Measurements from ENCODE around the gene BICD1. TPM values are rescaled to one million over a fixed set of nuclear protein-coding genes. Genes with fewer than 3 reads are reported as not detected.

Gene BICD1
- total and polyA plus RNA-seq, 4 experiments from 2014 or later = 3.7 to 20.3 (median 12.4) TPM

GRCh38 chr12:32124637-32125036 lies 18.0 kb downstream of the BICD1 start:
- CTCF ChIA-PET (ENCODE audit: partially characterized antibody) = interaction anchor here (1.6 kb wide), 1 partner anchor 10 kb away, joined by 4 read pairs; no protein-coding TSS in a partner anchor
- Histone ChIP-seq H3K4me1 (ENCODE audit: insufficient read depth, low read length) (no peaks in the 10 kb centered on the region), H3K27ac (ENCODE audit: low read depth, low read length) (no peak overlapping the region), H3K9me3 (ENCODE audit: control insufficient read depth in 1 of 2, low read length in 2 of 2) (no peaks in the 10 kb centered on the region), H3K36me3 (ENCODE audit: insufficient read depth, low read length) (no peaks in the 10 kb centered on the region), H3K4me3 (ENCODE audit: low read length in 2 of 2) (no peak overlapping the region), H3K27me3 (ENCODE audit: insufficient read depth, low read length) (no peaks in the 10 kb centered on the region)
- Mint-ChIP-seq H3K36me3 (peaks cover 2 to 8% of the 10 kb centered on the region in 2 donors), H3K4me3 (no peak overlapping the region), H3K4me1 (peaks cover 0 to 10% (median 7%) of the 10 kb centered on the region in 4 donors), H3K9me3 (no peaks in the 10 kb centered on the region), H3K27me3 (no peaks in the 10 kb centered on the region), H3K27ac (peak overlapping the region in 2 of 7 donors; percentile 4 to 5)
- POLR2A ChIA-PET (ENCODE audit: partially characterized antibody) = no interaction called here
- intact Hi-C loops (cut with micrococcal nuclease) = no loop called here
- DNase-seq = no peak

GRCh38 chr12:32125455-32126084 lies 18.9 kb downstream of the BICD1 start:
- Mint-ChIP-seq H3K9me3 (no peaks in the 10 kb centered on the region), H3K4me1 (peaks cover 0 to 9% (median 3%) of the 10 kb centered on the region in 4 donors), H3K27ac (peak overlapping the region in 1 of 7 donors; percentile 31), H3K27me3 (no peaks in the 10 kb centered on the region), H3K36me3 (peaks cover 2 to 6% of the 10 kb centered on the region in 2 donors), H3K4me3 (no peak overlapping the region)
- POLR2A ChIA-PET (ENCODE audit: partially characterized antibody) = interaction anchor here (0.9 kb wide), 1 partner anchor 9 kb away, joined by 3 read pairs; no protein-coding TSS in a partner anchor
- CTCF ChIA-PET (ENCODE audit: partially characterized antibody) = interaction anchor here (1.6 kb wide), 1 partner anchor 10 kb away, joined by 4 read pairs; no protein-coding TSS in a partner anchor
- Histone ChIP-seq H3K9me3 (ENCODE audit: control insufficient read depth in 1 of 2, low read length in 2 of 2) (no peaks in the 10 kb centered on the region), H3K27ac (ENCODE audit: low read depth, low read length) (no peak overlapping the region), H3K27me3 (ENCODE audit: insufficient read depth, low read length) (no peaks in the 10 kb centered on the region), H3K4me3 (ENCODE audit: low read length in 2 of 2) (no peak overlapping the region), H3K36me3 (ENCODE audit: insufficient read depth, low read length) (no peaks in the 10 kb centered on the region), H3K4me1 (ENCODE audit: insufficient read depth, low read length) (no peaks in the 10 kb centered on the region)
- intact Hi-C loops (cut with micrococcal nuclease) = no loop called here
- DNase-seq = no peak

- POLR2A ChIA-PET (ENCODE audit: partially characterized antibody) = no interaction called here
- H3K27me3 ChIP-seq (ENCODE audit: insufficient read depth, low read length) = no peaks in the 10 kb centered on the region
- Mint-ChIP-seq H3K36me3 (peaks cover 2 to 5% of the 10 kb centered on the region in 2 donors), H3K9me3 (no peaks in the 10 kb centered on the region), H3K27me3 (no peaks in the 10 kb centered on the region), H3K27ac (peak overlapping the region in 1 of 7 donors; percentile 5), H3K4me1 (peaks cover 0 to 10% (median 3%) of the 10 kb centered on the region in 4 donors), H3K4me3 (no peak overlapping the region)
- H3K36me3 ChIP-seq (ENCODE audit: insufficient read depth, low read length) = no peaks in the 10 kb centered on the region
- no peaks in the 10 kb centered on the region for H3K9me3 ChIP-seq (ENCODE audit: control insufficient read depth in 1 of 2, low read length in 2 of 2)
- H3K4me3 ChIP-seq (ENCODE audit: low read length in 2 of 2) = no peak overlapping the region
- CTCF ChIA-PET (ENCODE audit: partially characterized antibody) = no interaction called here
- H3K4me1 ChIP-seq (ENCODE audit: insufficient read depth, low read length) = no peaks in the 10 kb centered on the region
- intact Hi-C loops (cut with micrococcal nuclease) = no loop called here
- DNase-seq = no peak
- H3K27ac ChIP-seq (ENCODE audit: low read depth, low read length) = no peak overlapping the region
Measured at GRCh38 chr12:32126720-32127119, 20.1 kb downstream of the BICD1 start.

GRCh38 chr12:32131666-32132065 lies 25.0 kb downstream of the BICD1 start:
- Mint-ChIP-seq H3K27ac (peak overlapping the region in 2 of 7 donors; percentile 67 to 87), H3K4me3 (no peak overlapping the region), H3K27me3 (no peaks in the 10 kb centered on the region), H3K36me3 (peaks cover 0 to 5% of the 10 kb centered on the region in 2 donors), H3K9me3 (no peaks in the 10 kb centered on the region), H3K4me1 (peaks cover 12 to 22% (median 13%) of the 10 kb centered on the region in 4 donors)
- ChIA-PET POLR2A (ENCODE audit: partially characterized antibody) (no interaction called here), CTCF (ENCODE audit: partially characterized antibody) (no interaction called here)
- no peak overlapping the region for H3K27ac ChIP-seq (ENCODE audit: low read depth, low read length)
- DNase-seq = no peak
- H3K36me3 ChIP-seq (ENCODE audit: insufficient read depth, low read length) = no peaks in the 10 kb centered on the region
- intact Hi-C loops (cut with micrococcal nuclease) = no loop called here
- H3K4me1 ChIP-seq (ENCODE audit: insufficient read depth, low read length) = peaks cover 10% of the 10 kb centered on the region
- no peaks in the 10 kb centered on the region for H3K9me3 ChIP-seq (ENCODE audit: control insufficient read depth in 1 of 2, low read length in 2 of 2)
- no peak overlapping the region for H3K4me3 ChIP-seq (ENCODE audit: low read length in 2 of 2)
- no peaks in the 10 kb centered on the region for H3K27me3 ChIP-seq (ENCODE audit: insufficient read depth, low read length)

GRCh38 chr12:32134101-32134888 lies 27.6 kb downstream of the BICD1 start:
- H3K9me3 Mint-ChIP-seq = no peaks in the 10 kb centered on the region
- H3K27ac Mint-ChIP-seq = peak overlapping the region; percentile 6 to 61 (median 42)
- H3K36me3 Mint-ChIP-seq = peaks cover 0 to 5% of the 10 kb centered on the region in 2 donors
- H3K27ac ChIP-seq (ENCODE audit: low read depth, low read length) = no peak overlapping the region
- no peaks in the 10 kb centered on the region for H3K27me3 Mint-ChIP-seq
- ChIA-PET POLR2A (ENCODE audit: partially characterized antibody) (interaction anchor here (0.9 kb wide), 1 partner anchor 9 kb away, joined by 3 read pairs; no protein-coding TSS in a partner anchor), CTCF (ENCODE audit: partially characterized antibody) (interaction anchor here (0.6 to 1.2 kb wide), 3 partner anchors 9 to 481 kb away, joined by 3 to 5 read pairs (median 4); no protein-coding TSS in a partner anchor)
- peak; percentile 5 to 55 (median 17) for DNase-seq
- H3K4me1 Mint-ChIP-seq = peaks cover 16 to 27% (median 17%) of the 10 kb centered on the region in 4 donors
- peak overlapping the region in 6 of 8 donors; percentile 9 to 65 (median 29) for H3K4me3 Mint-ChIP-seq
- intact Hi-C loops (cut with micrococcal nuclease) = no loop called here
- H3K36me3 ChIP-seq (ENCODE audit: insufficient read depth, low read length) = no peaks in the 10 kb centered on the region
- no peaks in the 10 kb centered on the region for H3K27me3 ChIP-seq (ENCODE audit: insufficient read depth, low read length)
- H3K4me1 ChIP-seq (ENCODE audit: insufficient read depth, low read length) = peaks cover 10% of the 10 kb centered on the region
- no peak overlapping the region for H3K4me3 ChIP-seq (ENCODE audit: low read length in 2 of 2)
- H3K9me3 ChIP-seq (ENCODE audit: control insufficient read depth in 1 of 2, low read length in 2 of 2) = no peaks in the 10 kb centered on the region

- Histone ChIP-seq H3K4me1 (ENCODE audit: insufficient read depth, low read length) (peaks cover 10% of the 10 kb centered on the region), H3K4me3 (ENCODE audit: low read length in 2 of 2) (no peak overlapping the region), H3K36me3 (ENCODE audit: insufficient read depth, low read length) (no peaks in the 10 kb centered on the region), H3K9me3 (ENCODE audit: control insufficient read depth in 1 of 2, low read length in 2 of 2) (no peaks in the 10 kb centered on the region), H3K27ac (ENCODE audit: low read depth, low read length) (no peak overlapping the region), H3K27me3 (ENCODE audit: insufficient read depth, low read length) (no peaks in the 10 kb centered on the region)
- ChIA-PET CTCF (ENCODE audit: partially characterized antibody) (no interaction called here), POLR2A (ENCODE audit: partially characterized antibody) (interaction anchor here (0.7 kb wide), 1 partner anchor 28 kb away, joined by 3 read pairs; no protein-coding TSS in a partner anchor)
- intact Hi-C loops (cut with micrococcal nuclease) = no loop called here
- DNase-seq = no peak
- H3K4me1 Mint-ChIP-seq = peaks cover 17 to 35% (median 21%) of the 10 kb centered on the region in 4 donors
- no peaks in the 10 kb centered on the region for H3K27me3 Mint-ChIP-seq
- H3K27ac Mint-ChIP-seq = peak overlapping the region in 2 of 7 donors; percentile 9 to 31
- H3K9me3 Mint-ChIP-seq = no peaks in the 10 kb centered on the region
- peak overlapping the region in 1 of 8 donors; percentile 5 for H3K4me3 Mint-ChIP-seq
- no peaks in the 10 kb centered on the region for H3K36me3 Mint-ChIP-seq
Measured at GRCh38 chr12:32135967-32136366, 29.3 kb downstream of the BICD1 start.

GRCh38 chr12:32136404-32136803 lies 29.8 kb downstream of the BICD1 start:
- intact Hi-C loops (cut with micrococcal nuclease) = no loop called here
- Histone ChIP-seq H3K27me3 (ENCODE audit: insufficient read depth, low read length) (no peaks in the 10 kb centered on the region), H3K36me3 (ENCODE audit: insufficient read depth, low read length) (no peaks in the 10 kb centered on the region), H3K4me1 (ENCODE audit: insufficient read depth, low read length) (peaks cover 10% of the 10 kb centered on the region), H3K4me3 (ENCODE audit: low read length in 2 of 2) (no peak overlapping the region), H3K9me3 (ENCODE audit: control insufficient read depth in 1 of 2, low read length in 2 of 2) (no peaks in the 10 kb centered on the region), H3K27ac (ENCODE audit: low read depth, low read length) (no peak overlapping the region)
- no peak for DNase-seq
- Mint-ChIP-seq H3K9me3 (no peaks in the 10 kb centered on the region), H3K4me3 (no peak overlapping the region), H3K27me3 (no peaks in the 10 kb centered on the region), H3K36me3 (no peaks in the 10 kb centered on the region), H3K27ac (peak overlapping the region in 1 of 7 donors; percentile 2), H3K4me1 (peaks cover 17 to 35% (median 21%) of the 10 kb centered on the region in 4 donors)
- CTCF ChIA-PET (ENCODE audit: partially characterized antibody) = no interaction called here
- POLR2A ChIA-PET (ENCODE audit: partially characterized antibody) = interaction anchor here (0.7 kb wide), 1 partner anchor 29 kb away, joined by 3 read pairs; no protein-coding TSS in a partner anchor
